ENCODE measurements around the gene TCOF1.

The TCOF1 gene

DNA sequence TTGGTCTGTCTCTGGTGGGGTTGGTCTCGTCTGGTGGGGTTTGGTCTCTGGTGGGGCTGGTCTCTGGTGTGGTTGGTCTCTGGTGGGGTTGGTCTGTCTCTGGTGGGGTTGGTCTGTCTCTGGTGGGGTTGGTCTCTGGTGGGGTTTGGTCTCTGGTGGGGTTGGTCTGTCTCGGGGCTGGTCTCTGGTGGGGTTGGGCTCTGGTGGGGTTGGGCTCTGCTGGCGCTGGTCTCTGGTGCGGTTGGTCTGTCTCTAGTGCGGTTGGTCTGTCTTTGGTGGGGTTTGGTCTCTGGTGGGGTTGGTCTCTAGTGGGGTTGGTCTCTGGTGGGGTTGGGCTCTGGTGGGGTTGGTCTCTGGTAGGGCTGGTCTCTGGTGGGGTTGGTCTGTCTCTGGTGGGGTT, 71.5 kb downstream of the TCOF1 start:
- no peak for DNase-seq (ENCODE audit: low read depth)
- TF ChIP-seq, protein P1, sequence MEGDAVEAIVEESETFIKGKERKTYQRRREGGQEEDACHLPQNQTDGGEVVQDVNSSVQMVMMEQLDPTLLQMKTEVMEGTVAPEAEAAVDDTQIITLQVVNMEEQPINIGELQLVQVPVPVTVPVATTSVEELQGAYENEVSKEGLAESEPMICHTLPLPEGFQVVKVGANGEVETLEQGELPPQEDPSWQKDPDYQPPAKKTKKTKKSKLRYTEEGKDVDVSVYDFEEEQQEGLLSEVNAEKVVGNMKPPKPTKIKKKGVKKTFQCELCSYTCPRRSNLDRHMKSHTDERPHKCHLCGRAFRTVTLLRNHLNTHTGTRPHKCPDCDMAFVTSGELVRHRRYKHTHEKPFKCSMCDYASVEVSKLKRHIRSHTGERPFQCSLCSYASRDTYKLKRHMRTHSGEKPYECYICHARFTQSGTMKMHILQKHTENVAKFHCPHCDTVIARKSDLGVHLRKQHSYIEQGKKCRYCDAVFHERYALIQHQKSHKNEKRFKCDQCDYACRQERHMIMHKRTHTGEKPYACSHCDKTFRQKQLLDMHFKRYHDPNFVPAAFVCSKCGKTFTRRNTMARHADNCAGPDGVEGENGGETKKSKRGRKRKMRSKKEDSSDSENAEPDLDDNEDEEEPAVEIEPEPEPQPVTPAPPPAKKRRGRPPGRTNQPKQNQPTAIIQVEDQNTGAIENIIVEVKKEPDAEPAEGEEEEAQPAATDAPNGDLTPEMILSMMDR (IDR thresholded peaks at IDR 0.05; ENCODE audit: control insufficient read depth, extremely low read depth, insufficient read depth): no peak
- H3K4me3 ChIP-seq (ENCODE audit: low read depth, low read length): no peak overlapping the region

DNA sequence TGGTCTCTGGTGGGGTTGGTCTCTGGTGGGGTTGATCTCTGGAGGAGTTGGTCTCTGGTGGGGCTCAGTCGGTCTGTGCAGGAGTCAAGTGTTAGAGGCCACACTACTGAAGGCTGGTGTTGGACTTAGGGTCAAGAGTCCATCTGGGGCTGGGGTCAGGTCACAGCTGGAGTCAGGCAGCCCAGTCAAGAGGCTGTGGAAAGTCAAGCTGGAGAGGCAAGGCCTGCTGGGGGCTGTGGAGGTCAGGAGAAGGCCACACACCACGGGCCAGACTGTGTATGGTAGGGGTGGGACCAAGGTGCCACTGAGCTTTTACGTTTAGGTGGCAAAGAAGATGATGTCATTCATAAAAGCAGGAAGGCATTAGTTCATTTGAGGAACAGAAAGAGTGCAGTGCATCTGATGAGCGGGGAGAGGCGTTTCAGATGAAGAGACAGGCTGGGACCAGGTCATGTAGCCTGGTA, 71.9 kb downstream of the TCOF1 start:
- TF ChIP-seq, protein P1 (IDR thresholded peaks at IDR 0.05; ENCODE audit: control insufficient read depth, extremely low read depth, insufficient read depth): no peak
- DNase-seq (ENCODE audit: low read depth): no peak
- H3K4me3 ChIP-seq (ENCODE audit: low read depth, low read length): no peak overlapping the region

DNA sequence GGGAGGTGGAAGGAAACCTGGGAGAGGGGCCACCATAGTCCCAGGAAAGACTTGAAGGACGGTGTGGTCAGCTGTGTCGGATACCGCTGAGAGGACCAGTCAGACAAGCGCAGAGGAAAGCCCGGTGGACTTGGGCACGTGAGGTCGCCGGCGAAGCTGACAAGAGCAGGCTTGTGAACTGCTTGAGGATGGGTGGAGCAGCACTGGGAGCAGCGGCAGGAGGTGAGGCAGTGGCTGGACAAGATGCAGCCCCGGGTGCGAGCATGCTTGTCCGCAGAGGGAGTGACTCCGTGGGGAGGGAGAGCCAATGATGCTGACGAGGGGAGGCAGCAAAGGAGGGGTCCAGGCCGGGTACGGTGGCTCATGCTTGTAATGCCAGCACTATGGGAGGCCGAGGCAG, 73.6 kb downstream of the TCOF1 start:
- TF ChIP-seq, protein P1 (IDR thresholded peaks at IDR 0.05; ENCODE audit: control insufficient read depth, extremely low read depth, insufficient read depth): no peak
- no peak for DNase-seq (ENCODE audit: low read depth)
- H3K4me3 ChIP-seq (ENCODE audit: low read depth, low read length): no peak overlapping the region

DNA sequence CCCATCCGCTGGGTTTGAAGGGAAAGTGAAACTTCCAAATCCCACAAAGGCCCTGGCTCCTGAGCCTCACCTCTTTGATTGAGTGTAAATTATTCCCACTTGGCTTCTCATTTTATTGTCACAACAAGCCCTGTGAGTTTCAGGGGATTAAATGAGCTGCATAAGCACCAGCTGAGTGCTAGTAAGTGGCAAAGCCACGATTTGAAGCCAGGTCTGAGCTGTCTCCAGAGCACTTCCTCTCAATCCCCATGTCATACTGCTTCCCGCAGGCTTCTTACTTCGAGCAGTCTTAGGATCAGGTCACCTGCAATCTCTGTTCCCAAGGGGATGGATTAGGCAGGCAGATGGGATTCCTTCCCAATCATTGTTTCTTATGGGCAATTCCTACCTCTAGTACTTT, 74.1 kb downstream of the TCOF1 start:
- DNase-seq (ENCODE audit: low read depth): no peak
- TF ChIP-seq, protein P1 (IDR thresholded peaks at IDR 0.05; ENCODE audit: control insufficient read depth, extremely low read depth, insufficient read depth): no peak
- H3K4me3 ChIP-seq (ENCODE audit: low read depth, low read length): no peak overlapping the region

DNA sequence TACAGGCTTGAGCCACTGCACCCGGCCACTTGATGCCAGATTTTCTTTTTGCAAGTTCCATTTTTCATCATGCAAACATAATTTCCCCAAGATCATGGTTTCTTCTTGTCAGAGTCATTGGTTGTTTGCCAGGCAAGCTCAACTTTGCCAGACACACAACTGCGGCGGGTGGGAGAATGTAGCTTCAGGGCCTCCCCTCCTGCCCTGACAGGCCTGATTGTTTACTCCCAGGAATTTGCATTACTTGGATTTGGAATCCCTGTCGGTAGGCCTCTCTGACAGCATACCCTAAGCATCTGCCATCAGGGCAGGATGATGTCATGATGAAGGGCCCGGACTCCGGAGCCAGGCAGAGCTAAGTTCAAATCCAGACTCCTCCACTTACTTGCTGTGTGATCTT, 77.0 kb downstream of the TCOF1 start:
- TF ChIP-seq, protein P1 (IDR thresholded peaks at IDR 0.05; ENCODE audit: control insufficient read depth, extremely low read depth, insufficient read depth): no peak
- H3K4me3 ChIP-seq (ENCODE audit: low read depth, low read length): no peak overlapping the region
- DNase-seq (ENCODE audit: low read depth): no peak

DNA sequence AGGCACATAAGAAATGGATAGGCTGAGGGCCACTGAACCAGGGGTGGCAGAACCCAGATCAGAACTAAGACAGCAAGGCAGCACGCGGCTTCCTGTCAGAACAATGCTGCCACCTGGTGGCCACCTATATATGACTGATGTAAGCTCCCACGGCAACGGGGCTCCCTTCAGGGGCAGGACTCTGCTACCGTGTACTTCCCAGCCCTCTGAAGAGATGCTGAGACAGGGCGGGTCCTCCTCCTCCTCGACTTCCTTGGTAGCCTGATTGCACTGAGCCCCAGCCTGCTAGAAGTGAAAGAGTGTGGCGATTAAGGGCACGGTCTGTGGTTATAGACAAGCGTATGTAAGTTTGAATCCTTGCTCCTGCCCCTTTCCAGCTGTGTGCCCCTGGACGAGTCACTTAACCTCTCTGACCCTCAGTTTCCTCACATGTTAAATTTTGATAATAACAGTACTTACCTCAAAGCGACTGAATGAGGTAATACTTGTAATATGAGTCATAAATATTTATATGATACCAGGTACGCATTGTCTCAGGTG, 78.7 kb downstream of the TCOF1 start:
- peak; percentile 50 for DNase-seq (ENCODE audit: low read depth)
- TF ChIP-seq, protein P1 (IDR thresholded peaks at IDR 0.05; ENCODE audit: control insufficient read depth, extremely low read depth, insufficient read depth): peak; percentile 89
- no peak overlapping the region for H3K4me3 ChIP-seq (ENCODE audit: low read depth, low read length)

DNA sequence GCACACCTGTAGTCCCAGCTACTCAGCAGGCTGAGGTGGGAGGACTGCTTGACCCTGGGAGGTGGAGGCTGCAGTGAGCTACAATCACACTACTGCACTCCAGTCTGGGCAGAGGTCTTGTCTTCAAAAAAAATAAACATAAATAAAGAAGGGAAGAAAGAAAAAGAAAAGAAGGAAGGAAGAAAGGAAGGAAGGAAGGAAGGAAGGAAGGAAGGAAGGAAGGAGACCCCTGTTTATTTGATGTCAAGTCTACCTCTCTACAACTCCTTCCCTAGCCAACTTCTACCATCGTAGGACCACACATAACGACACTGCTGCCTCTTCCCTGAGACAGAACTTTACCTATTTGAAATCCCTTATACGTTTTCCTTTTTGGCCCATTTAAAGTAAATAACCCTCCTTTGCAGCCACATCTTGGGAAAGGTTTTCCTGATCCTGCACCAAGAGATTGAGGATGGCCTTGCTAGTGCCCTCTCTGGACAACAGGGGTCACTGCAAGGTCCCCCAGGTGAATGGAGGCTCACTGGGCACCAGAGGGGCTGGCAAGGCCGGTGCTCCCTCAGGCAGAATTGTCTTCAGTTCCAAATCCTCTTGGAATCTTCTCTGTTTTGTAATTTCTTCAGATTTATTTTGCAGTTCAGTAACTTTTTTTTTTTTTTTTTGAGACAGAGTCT, 81.5 kb downstream of the TCOF1 start:
- TF ChIP-seq, protein P1 (IDR thresholded peaks at IDR 0.05; ENCODE audit: control insufficient read depth, extremely low read depth, insufficient read depth): peak; percentile 55
- H3K4me3 ChIP-seq (ENCODE audit: low read depth, low read length): no peak overlapping the region
- DNase-seq (ENCODE audit: low read depth): no peak

Data from LNCaP clone FGC (cell line).